ENCODE results near the gene INTU.

Gene INTU

DNA sequence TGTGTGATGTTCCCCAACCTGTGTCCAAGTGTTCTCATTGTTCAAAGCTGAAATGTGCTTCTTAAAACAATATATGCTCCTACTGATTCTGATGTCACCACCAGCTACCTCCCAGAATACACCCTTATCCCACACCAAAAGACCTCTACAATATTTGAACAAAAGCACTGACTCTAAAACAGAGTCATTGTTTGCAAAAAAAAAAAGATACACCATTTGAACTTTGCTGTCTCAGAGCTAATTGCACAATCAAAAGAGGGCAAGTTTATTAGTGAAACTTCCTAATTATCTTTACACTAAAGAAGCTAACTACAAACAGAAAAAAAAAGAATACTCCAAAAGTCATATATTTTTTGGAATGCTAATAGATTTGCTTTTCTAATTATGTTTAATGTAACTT lies 34.1 kb upstream of the INTU start:
- H3K79me2 ChIP-seq (ENCODE audit: low read length) = no peaks in the 10 kb centered on the region
- no peak overlapping the region for H2AFZ ChIP-seq (ENCODE audit: low read length)
- no peak overlapping the region for H3K9ac ChIP-seq (ENCODE audit: low read length)
- no peaks in the 10 kb centered on the region for H3K27me3 ChIP-seq (replicated peaks; ENCODE audit: insufficient read depth, low read length)
- no peaks in the 10 kb centered on the region for H3K9me2 ChIP-seq (replicated peaks; ENCODE audit: insufficient read depth, low read length)
- no peaks in the 10 kb centered on the region for H4K20me1 ChIP-seq (ENCODE audit: insufficient read depth, low read length)
- TF ChIP-seq, protein P1, sequence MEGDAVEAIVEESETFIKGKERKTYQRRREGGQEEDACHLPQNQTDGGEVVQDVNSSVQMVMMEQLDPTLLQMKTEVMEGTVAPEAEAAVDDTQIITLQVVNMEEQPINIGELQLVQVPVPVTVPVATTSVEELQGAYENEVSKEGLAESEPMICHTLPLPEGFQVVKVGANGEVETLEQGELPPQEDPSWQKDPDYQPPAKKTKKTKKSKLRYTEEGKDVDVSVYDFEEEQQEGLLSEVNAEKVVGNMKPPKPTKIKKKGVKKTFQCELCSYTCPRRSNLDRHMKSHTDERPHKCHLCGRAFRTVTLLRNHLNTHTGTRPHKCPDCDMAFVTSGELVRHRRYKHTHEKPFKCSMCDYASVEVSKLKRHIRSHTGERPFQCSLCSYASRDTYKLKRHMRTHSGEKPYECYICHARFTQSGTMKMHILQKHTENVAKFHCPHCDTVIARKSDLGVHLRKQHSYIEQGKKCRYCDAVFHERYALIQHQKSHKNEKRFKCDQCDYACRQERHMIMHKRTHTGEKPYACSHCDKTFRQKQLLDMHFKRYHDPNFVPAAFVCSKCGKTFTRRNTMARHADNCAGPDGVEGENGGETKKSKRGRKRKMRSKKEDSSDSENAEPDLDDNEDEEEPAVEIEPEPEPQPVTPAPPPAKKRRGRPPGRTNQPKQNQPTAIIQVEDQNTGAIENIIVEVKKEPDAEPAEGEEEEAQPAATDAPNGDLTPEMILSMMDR (IDR thresholded peaks at IDR 0.05; ENCODE audit: low read length) = no peak
- TF ChIP-seq EZH2 (optimal IDR thresholded peaks at IDR 0.05; ENCODE audit: low read depth, low read length) (no peak), EZH2phosphoT487 (IDR thresholded peaks at IDR 0.05; ENCODE audit: low read length) (no peak)
- H3K9me3 ChIP-seq (replicated peaks; ENCODE audit: insufficient read depth, low read length) = no peaks in the 10 kb centered on the region
- no peak overlapping the region for H3K4me3 ChIP-seq (ENCODE audit: low read length)
- DNase-seq = no peak
- no peak overlapping the region for H3K4me2 ChIP-seq (ENCODE audit: low read depth, low read length)
- no peaks in the 10 kb centered on the region for H3K4me1 ChIP-seq (ENCODE audit: low read length)
- no peak overlapping the region for H3K27ac ChIP-seq (ENCODE audit: low read length)
- H3K36me3 ChIP-seq (replicated peaks; ENCODE audit: insufficient read depth, low read length) = no peaks in the 10 kb centered on the region
- H3F3A ChIP-seq (ENCODE audit: insufficient read depth, low read length) = no peaks in the 10 kb centered on the region

DNA sequence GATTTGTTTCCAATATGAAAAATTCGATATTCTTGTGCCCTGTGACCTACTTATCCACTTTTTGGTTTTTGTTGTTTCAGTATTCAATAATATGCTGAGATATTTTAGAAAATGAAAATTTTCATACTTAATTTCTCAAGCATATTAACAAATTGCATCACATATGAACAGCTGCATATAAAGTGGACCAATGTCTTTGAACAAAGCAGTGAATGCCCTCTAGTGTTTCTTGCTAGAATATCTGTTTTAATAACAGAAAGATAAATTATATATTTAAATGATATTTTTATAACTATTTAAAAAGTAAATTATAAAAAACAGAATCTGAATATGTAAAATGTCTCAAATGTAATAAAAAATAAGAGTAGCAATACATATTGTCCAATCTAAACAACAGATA lies 31.7 kb upstream of the INTU start:
- H3K9ac ChIP-seq (ENCODE audit: low read length) = no peak overlapping the region
- TF ChIP-seq, protein P1 (IDR thresholded peaks at IDR 0.05; ENCODE audit: low read length) = peak; percentile 6; the same call in 1 of the 2 replicates
- TF ChIP-seq EZH2 (optimal IDR thresholded peaks at IDR 0.05; ENCODE audit: low read depth, low read length) (no peak), EZH2phosphoT487 (IDR thresholded peaks at IDR 0.05; ENCODE audit: low read length) (no peak)
- no peak overlapping the region for H2AFZ ChIP-seq (ENCODE audit: low read length)
- no peaks in the 10 kb centered on the region for H3K9me2 ChIP-seq (replicated peaks; ENCODE audit: insufficient read depth, low read length)
- H4K20me1 ChIP-seq (ENCODE audit: insufficient read depth, low read length) = no peaks in the 10 kb centered on the region
- H3K9me3 ChIP-seq (replicated peaks; ENCODE audit: insufficient read depth, low read length) = no peaks in the 10 kb centered on the region
- H3F3A ChIP-seq (ENCODE audit: insufficient read depth, low read length) = no peaks in the 10 kb centered on the region
- H3K27ac ChIP-seq (ENCODE audit: low read length) = no peak overlapping the region
- DNase-seq = no peak
- no peaks in the 10 kb centered on the region for H3K27me3 ChIP-seq (replicated peaks; ENCODE audit: insufficient read depth, low read length)
- H3K36me3 ChIP-seq (replicated peaks; ENCODE audit: insufficient read depth, low read length) = no peaks in the 10 kb centered on the region
- no peak overlapping the region for H3K4me2 ChIP-seq (ENCODE audit: low read depth, low read length)
- no peaks in the 10 kb centered on the region for H3K4me1 ChIP-seq (ENCODE audit: low read length)
- no peaks in the 10 kb centered on the region for H3K79me2 ChIP-seq (ENCODE audit: low read length)
- H3K4me3 ChIP-seq (ENCODE audit: low read length) = no peak overlapping the region

DNA sequence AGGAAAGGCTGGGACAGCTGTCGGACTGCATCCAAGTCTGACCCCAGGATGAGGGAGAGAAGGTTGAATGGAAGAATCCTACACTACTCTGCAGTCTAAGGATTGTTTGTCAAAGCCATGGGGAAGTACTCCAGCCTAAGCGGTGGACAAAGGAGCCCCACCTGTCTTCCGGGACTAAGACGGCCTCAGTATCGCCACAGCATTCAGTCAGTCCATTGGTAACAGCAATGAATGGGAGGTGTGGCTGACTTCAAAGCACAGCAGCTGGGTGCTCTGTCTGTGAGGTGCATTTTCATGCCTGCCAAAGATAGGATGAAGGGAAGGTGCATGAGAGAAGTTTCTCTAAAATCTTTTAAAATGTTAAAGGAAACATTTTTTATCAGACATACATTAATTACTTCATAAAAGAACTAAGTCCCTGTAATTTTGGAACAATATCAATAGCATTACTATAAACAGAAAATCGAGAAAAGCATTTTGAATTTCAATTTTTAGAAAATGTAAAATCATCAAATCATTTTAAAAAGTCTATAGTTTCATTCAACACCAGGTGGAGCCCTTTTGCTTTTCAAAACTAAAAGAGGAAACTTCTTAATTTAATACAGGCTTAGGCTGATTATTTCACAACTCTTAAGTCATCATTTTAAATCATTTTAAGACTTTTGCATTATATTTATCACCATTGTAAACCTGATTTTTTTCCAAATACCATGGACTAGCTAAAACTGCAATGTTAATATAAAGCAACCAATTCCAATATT lies 27.6 kb upstream of the INTU start:
- Histone ChIP-seq H3K4me3 (ENCODE audit: low read length) (no peak overlapping the region), H3K36me3 (replicated peaks; ENCODE audit: insufficient read depth, low read length) (no peaks in the 10 kb centered on the region), H3K27ac (ENCODE audit: low read length) (no peak overlapping the region), H2AFZ (ENCODE audit: low read length) (no peak overlapping the region), H3K4me2 (ENCODE audit: low read depth, low read length) (no peak overlapping the region), H3F3A (ENCODE audit: insufficient read depth, low read length) (no peaks in the 10 kb centered on the region), H3K4me1 (ENCODE audit: low read length) (no peaks in the 10 kb centered on the region), H3K79me2 (ENCODE audit: low read length) (no peaks in the 10 kb centered on the region), H3K9ac (ENCODE audit: low read length) (no peak overlapping the region), H3K9me2 (replicated peaks; ENCODE audit: insufficient read depth, low read length) (no peaks in the 10 kb centered on the region), H3K9me3 (replicated peaks; ENCODE audit: insufficient read depth, low read length) (no peaks in the 10 kb centered on the region), H4K20me1 (ENCODE audit: insufficient read depth, low read length) (no peaks in the 10 kb centered on the region), H3K27me3 (replicated peaks; ENCODE audit: insufficient read depth, low read length) (no peaks in the 10 kb centered on the region)
- peak; percentile 35 for DNase-seq
- TF ChIP-seq EZH2 (optimal IDR thresholded peaks at IDR 0.05; ENCODE audit: low read depth, low read length) = no peak
- TF ChIP-seq, protein P1 (IDR thresholded peaks at IDR 0.05; ENCODE audit: low read length) = peak; percentile 51
- TF ChIP-seq EZH2phosphoT487 (IDR thresholded peaks at IDR 0.05; ENCODE audit: low read length) = no peak
